ENCODE results near the gene SPR.

Gene SPR

DNA sequence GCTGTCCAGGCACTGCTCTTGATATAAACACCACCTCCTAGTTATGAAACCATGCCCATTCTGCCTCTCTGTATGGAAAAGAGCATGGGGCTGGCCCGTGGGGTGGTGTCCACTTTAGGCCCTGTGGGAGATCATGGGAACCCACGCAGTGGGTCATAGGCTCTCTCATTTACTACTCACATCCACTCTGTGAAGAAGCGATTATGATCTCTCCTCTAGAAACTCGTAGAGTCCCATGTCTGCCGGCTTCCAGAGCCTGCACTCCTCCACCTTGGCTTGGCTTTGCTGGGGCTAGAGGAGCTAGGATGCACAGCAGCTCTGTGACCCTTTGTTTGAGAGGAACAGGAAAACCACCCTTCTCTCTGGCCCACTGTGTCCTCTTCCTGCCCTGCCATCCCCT, 46.0 kb downstream of the SPR start:
- DNase-seq: no peak

DNA sequence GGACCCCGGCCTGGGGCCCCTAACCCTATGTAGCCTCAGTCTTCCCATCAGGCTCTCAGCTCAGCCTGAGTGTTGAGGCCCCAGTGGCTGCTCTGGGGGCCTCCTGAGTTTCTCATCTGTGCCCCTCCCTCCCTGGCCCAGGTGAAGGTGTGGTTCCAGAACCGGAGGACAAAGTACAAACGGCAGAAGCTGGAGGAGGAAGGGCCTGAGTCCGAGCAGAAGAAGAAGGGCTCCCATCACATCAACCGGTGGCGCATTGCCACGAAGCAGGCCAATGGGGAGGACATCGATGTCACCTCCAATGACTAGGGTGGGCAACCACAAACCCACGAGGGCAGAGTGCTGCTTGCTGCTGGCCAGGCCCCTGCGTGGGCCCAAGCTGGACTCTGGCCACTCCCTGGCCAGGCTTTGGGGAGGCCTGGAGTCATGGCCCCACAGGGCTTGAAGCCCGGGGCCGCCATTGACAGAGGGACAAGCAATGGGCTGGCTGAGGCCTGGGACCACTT, 46.5 kb downstream of the SPR start:
- DNase-seq: no peak

DNA sequence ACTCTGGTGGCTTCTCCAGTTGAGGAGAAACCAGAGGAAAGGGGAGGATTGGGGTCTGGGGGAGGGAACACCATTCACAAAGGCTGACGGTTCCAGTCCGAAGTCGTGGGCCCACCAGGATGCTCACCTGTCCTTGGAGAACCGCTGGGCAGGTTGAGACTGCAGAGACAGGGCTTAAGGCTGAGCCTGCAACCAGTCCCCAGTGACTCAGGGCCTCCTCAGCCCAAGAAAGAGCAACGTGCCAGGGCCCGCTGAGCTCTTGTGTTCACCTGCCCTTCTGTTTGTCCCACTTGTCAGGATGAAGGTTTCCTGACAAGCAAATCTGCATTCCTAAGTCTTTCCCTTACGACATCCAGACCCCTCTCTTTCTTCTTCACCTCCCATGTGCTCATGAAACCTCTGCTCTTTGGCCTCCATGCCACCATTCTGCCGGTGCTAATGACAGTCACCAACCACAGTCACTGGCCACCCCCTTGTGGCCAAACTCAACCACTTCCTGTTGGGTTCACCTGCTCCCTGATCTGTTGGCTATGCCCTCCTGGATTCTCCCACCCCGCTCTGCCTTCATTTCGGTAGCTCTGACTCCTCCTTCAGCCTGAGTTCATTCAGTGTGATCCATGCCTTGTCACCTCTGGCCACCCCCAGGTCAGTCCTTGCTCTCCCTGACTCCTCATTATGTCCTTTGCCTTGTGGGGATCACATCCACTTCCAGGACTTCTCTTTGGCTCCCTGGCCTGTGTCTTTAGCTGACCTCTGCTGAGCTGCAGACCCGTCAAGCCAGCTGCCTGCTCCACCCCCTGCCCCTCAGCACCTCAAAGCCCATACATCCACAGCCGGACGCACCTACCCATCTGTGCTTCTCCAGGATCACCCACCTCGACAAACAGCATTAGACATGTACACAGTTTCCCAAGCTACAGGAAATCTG, 47.7 kb downstream of the SPR start:
- DNase-seq: no peak

DNA sequence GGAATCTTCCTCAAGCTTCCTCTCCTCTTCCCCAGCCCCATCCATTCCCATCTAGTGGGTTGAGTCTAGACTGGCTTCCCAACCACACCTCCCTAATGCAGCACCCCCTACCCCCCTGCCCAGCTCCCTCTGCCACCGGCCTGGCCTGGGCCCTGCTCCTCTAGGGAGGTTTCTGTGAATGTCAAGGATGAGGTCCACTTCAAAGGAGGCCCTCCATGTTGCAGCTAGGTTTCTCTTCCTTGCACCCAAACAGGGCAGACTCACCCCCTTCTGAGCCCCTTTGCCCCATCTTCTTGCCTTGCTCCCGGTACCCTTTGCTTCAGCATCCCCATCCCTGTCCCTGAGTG, 48.4 kb downstream of the SPR start:
- no peak for DNase-seq

DNA sequence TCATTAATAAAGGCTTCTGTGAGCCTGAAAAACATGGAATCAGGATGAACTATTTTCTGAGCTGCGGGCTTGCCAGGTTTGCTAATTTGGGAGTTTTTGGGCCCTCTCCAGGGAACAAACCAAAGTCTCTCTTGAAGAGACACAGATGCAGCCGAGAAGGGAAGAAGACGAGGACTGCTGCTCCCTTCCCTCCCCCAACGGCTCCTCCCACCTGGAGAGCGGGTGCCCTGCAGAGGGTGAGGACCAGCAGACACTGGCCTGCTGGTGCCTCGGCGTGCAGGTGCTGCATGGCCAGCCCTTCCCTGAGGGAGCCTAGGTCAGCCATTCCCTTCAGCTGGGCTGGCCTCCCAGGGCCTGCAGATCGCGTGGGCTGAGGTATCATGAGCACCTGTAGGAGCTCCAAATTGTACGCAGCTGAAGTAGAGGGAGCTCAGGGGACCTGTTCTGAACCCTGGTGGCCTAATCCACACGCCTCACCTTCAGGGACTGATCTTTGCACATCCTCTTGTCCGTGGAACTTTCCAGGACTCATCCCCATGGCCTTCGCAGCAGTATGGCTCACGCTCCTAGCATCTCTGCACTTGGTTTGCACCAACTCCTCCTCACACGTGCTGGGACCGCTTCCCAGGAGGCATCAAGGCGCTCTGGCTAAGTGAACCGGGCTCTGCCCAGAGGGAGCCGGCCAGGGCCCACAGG, 49.6 kb downstream of the SPR start:
- DNase-seq: no peak

DNA sequence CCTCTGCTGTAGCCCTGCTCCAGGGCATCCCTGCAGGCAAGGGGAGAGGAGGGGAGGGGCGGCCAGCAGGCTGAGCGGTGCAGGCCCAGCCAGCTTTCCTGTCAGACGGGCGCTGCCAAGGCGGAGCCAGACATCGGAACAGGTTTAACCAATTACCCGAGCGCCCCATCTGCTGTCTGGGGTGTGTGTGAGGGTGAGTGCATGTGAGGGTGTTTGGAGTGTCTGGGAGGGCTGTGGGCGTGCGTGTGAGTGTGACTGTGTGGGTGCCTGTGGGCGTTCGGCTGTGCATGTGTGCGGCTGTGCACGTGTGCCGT, 50.1 kb downstream of the SPR start:
- no peak for DNase-seq

DNA sequence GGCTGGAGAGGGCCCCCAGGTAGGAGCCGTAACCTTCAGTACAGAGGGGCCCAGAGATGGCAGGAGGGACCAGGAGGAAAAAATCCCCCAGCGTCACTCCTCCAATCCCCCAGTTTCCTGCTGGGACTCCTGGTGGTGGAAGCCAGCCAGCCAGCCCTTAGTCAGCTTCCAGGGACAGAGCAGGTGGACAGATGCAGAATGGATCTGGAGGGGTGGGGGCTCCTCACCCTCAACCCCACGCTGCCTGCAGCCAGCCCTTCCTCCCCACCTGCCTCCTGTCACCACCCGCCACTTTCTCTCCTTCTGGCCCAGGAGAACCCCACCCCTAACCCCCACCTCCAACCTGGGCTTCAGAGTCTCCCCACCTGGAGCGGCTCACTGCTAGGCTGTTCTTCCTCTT, 51.2 kb downstream of the SPR start:
- DNase-seq: no peak

DNA sequence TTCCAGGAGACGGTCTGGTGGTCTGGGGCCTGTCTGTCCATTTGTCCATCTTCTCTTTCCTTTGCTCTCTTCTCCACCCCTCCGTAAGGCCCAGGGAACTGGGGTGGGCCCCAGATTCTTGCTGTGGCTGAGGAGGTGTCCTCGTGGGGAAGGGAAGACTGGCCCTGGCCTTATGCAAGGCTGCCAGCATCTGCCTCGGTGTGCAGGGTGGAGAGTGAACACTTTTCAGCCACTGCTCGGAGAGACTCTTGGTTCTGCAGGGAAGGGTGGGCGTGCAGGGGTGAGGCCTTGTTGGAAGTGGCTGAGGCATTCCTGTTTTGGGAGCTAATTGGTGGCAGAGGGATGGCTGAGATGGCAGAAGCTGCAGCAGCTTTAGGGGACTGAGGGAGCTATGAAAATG, 53.2 kb downstream of the SPR start:
- DNase-seq: no peak

- no peak for DNase-seq
Observed at GRCh38 chr2:72940786-72941185, 53.6 kb downstream of the SPR start.
